ENCODE measurements around the gene TCERG1L.

TCERG1L gene

GRCh38 chr10:131203456-131204357 lies 107.8 kb downstream of the TCERG1L start:
- no peak for DNase-seq

- DNase-seq = no peak
Observed at GRCh38 chr10:131202990-131203389, 108.5 kb downstream of the TCERG1L start.

GRCh38 chr10:131201741-131202515 lies 109.6 kb downstream of the TCERG1L start:
- DNase-seq = no peak

- no peak for DNase-seq
Observed at GRCh38 chr10:131200856-131201470, 110.6 kb downstream of the TCERG1L start.

- DNase-seq = no peak
Observed at GRCh38 chr10:131199646-131200045, 111.9 kb downstream of the TCERG1L start.

- DNase-seq = no peak
Observed at GRCh38 chr10:131198843-131199242, 112.7 kb downstream of the TCERG1L start.

- DNase-seq = no peak
Observed at GRCh38 chr10:131198401-131198800, 113.1 kb downstream of the TCERG1L start.

GRCh38 chr10:131196176-131196885 lies 115.2 kb downstream of the TCERG1L start:
- DNase-seq = no peak

GRCh38 chr10:131195558-131196159 lies 115.9 kb downstream of the TCERG1L start:
- DNase-seq = no peak

- no peak for DNase-seq
Observed at GRCh38 chr10:131195116-131195515, 116.4 kb downstream of the TCERG1L start.

- DNase-seq = no peak
Observed at GRCh38 chr10:131193923-131194322, 117.6 kb downstream of the TCERG1L start.

- no peak for DNase-seq
Observed at GRCh38 chr10:131188494-131188893, 123.0 kb downstream of the TCERG1L start.

- DNase-seq = no peak
Observed at GRCh38 chr10:131187926-131188325, 123.6 kb downstream of the TCERG1L start.

GRCh38 chr10:131187274-131187673 lies 124.2 kb downstream of the TCERG1L start:
- DNase-seq = no peak

- no peak for DNase-seq
Observed at GRCh38 chr10:131186547-131187253, 124.8 kb downstream of the TCERG1L start.

GRCh38 chr10:131184503-131184902 lies 127.0 kb downstream of the TCERG1L start:
- DNase-seq = no peak

GRCh38 chr10:131183546-131184045 lies 127.9 kb downstream of the TCERG1L start:
- DNase-seq = no peak

- DNase-seq = no peak
Observed at GRCh38 chr10:131181456-131181855, 130.1 kb downstream of the TCERG1L start.

- no peak for DNase-seq
Observed at GRCh38 chr10:131180740-131181415, 130.6 kb downstream of the TCERG1L start.

GRCh38 chr10:131180086-131180485 lies 131.4 kb downstream of the TCERG1L start:
- DNase-seq = no peak

GRCh38 chr10:131179361-131179760 lies 132.2 kb downstream of the TCERG1L start:
- DNase-seq = no peak

All from activated T-cell treated with anti-CD3 and anti-CD28 coated beads, Interleukin-2, amount 50 U/mL, for 48 hours (primary cell).